K562 (cell line): ENCODE measurements around the gene CUTA. TPM values are rescaled to one million over a fixed set of nuclear protein-coding genes. Genes with fewer than 3 reads are reported as not detected.
A peak's percentile ranks its signal among the peaks of the same experiment; 100 is the strongest.

Experiments used
- BCL6 ChIP-seq: fragments of 250-450 bp; sonication (Bioruptor Pico); IDR thresholded peaks from 2 replicates; pipeline ENCODE4 v1.4.0; 2020
- CBX3 ChIP-seq, 2 experiments: IDR thresholded peaks; 1 replicate in 1 of 2; 2 replicates in 1 of 2; pipeline ENCODE4 v1.6.1; 2012; ENCODE audit warnings: inconsistent platforms in 2 of 2, low read length in 2 of 2, borderline replicate concordance in 1 of 2, control low read depth in 1 of 2
- CSDE1 ChIP-seq, 2 experiments: fragments of 450-650 bp; IDR thresholded peaks; 2 replicates each; pipeline ENCODE4 v1.6.1; 2016; ENCODE audit warnings: mild to moderate bottlenecking in 1 of 2
- ELF4 ChIP-seq: fragments of 450-650 bp; formaldehyde crosslinking; IDR thresholded peaks from 2 replicates; pipeline ENCODE4 v1.4.0; 2022; ENCODE audit warnings: missing genetic modification characterization
- HIVEP1 ChIP-seq: fragments of 250-450 bp; sonication (Bioruptor Pico); IDR thresholded peaks from 2 replicates; pipeline ENCODE4 v1.4.0; 2020; ENCODE audit warnings: mild to moderate bottlenecking
- KLF16 ChIP-seq: IDR thresholded peaks from 2 replicates; pipeline ENCODE4 v1.6.1; 2016; ENCODE audit warnings: antibody characterized with exemption
- NELFE ChIP-seq: IDR thresholded peaks from 2 replicates; pipeline ENCODE4 v1.6.1; 2011; ENCODE audit warnings: mild to moderate bottlenecking; ENCODE audit not compliant: insufficient read depth, insufficient read length
- NR2C2 ChIP-seq, 2 experiments: fragments of 200-800 bp in 1 of 2; sonication (Bioruptor generic) in 1 of 2; sonication (generic) in 1 of 2; formaldehyde crosslinking in 1 of 2; IDR thresholded peaks; 2 replicates each; pipeline versions ENCODE4 v1.6.1 to v1.8.0; 2016 to 2022; ENCODE audit warnings: mild to moderate bottlenecking in 1 of 2, missing compliant biosample characterization in 1 of 2, missing genetic modification characterization in 1 of 2, missing genetic modification reagents in 1 of 2
- NR3C1 ChIP-seq: sonication (generic); formaldehyde crosslinking; IDR thresholded peaks from 2 replicates; pipeline ENCODE4 v1.8.1; 2022; ENCODE audit warnings: missing genetic modification reagents
- PHTF2 ChIP-seq: fragments of 250-450 bp; sonication (Bioruptor Pico); IDR thresholded peaks from 2 replicates; pipeline ENCODE4 v1.5.0; 2021; ENCODE audit warnings: mild to moderate bottlenecking
- SIRT6 ChIP-seq: IDR thresholded peaks from one replicate; pipeline ENCODE4 v1.6.1; 2012; ENCODE audit warnings: low read depth, mild to moderate bottlenecking, control low read depth, inconsistent platforms, low read length, moderate library complexity
- SRSF9 ChIP-seq: fragments of 200-400 bp; formaldehyde crosslinking; IDR thresholded peaks from 2 replicates; pipeline ENCODE4 v1.6.1; 2017; ENCODE audit warnings: low read depth, low read length, borderline replicate concordance
- STAT5A ChIP-seq: IDR thresholded peaks from 2 replicates; pipeline ENCODE4 v1.6.1; 2012; ENCODE audit warnings: low read length, inconsistent platforms, borderline replicate concordance
- TEAD4 ChIP-seq, 2 experiments: sonication (generic) in 1 of 2; formaldehyde crosslinking in 1 of 2; IDR thresholded peaks; 2 replicates each; pipeline versions ENCODE4 v1.6.1 to v1.8.0; 2012 to 2022; ENCODE audit warnings: borderline replicate concordance in 1 of 2, inconsistent platforms in 1 of 2, low read length in 1 of 2, mild to moderate bottlenecking in 1 of 2, missing genetic modification reagents in 1 of 2
- TFAM ChIP-seq: fragments of 250-450 bp; sonication (Bioruptor Pico); conservative IDR thresholded peaks from 2 replicates; pipeline ENCODE4 v1.5.0; 2021; ENCODE audit warnings: mild to moderate bottlenecking, moderate library complexity
- TRIM24 ChIP-seq, 2 experiments: fragments of 450-650 bp; IDR thresholded peaks; 2 replicates each; pipeline ENCODE4 v1.6.1; 2016
- XRCC3 ChIP-seq: fragments of 450-650 bp; IDR thresholded peaks from 2 replicates; pipeline ENCODE4 v1.6.1; 2017; ENCODE audit warnings: mild to moderate bottlenecking, moderate library complexity
- ZEB2 ChIP-seq: fragments of 450-650 bp; IDR thresholded peaks from 2 replicates; pipeline ENCODE4 v1.6.1; 2016
- ZFX ChIP-seq: sonication (generic); formaldehyde crosslinking; IDR thresholded peaks from 2 replicates; pipeline ENCODE4 v1.8.0; 2022; ENCODE audit warnings: mild to moderate bottlenecking, missing genetic modification reagents, moderate library complexity
- ZNF274 ChIP-seq: IDR thresholded peaks from 2 replicates; pipeline ENCODE4 v1.6.1; 2011; ENCODE audit warnings: low read depth, mild to moderate bottlenecking, low read length, moderate library complexity, borderline replicate concordance
- ZNF717 ChIP-seq: fragments of 250-450 bp; sonication (Bioruptor Pico); IDR thresholded peaks from 2 replicates; pipeline ENCODE4 v1.5.0; 2021
- polyA plus RNA-seq, 8 experiments: library from polyadenylated mRNA; depleted of rRNA in 4 of 8; stranded (reverse) in 5 of 8; unstranded in 3 of 8; fragments of >200 nt; fragmentation: Nextera tagmentation in 2 of 8; fragmentation: Illumina TruSeq in 1 of 8; extraction: Ambion mirVana in 2 of 8; extraction: Trizol in 1 of 8; gene quantifications; 2 replicates each; pipeline versions ENCODE4 v1.2.1 to v1.2.3, GENCODE V29; 2011 to 2014; ENCODE audit warnings: inconsistent platforms in 1 of 8, missing spikeins in 1 of 8
- total RNA-seq, 7 experiments: library from RNA; depleted of rRNA in 6 of 7; stranded (reverse); fragments of >200 nt in 6 of 7; fragmentation: Illumina TruSeq in 2 of 7; extraction: Trizol in 2 of 7; gene quantifications; 2 replicates each; pipeline versions ENCODE4 v1.2.1 to v1.2.3, GENCODE V29; 2011 to 2021; ENCODE audit warnings: low replicate concordance in 1 of 7
- TF ChIP-seq, protein P1 (sequence below): fragments of 250-450 bp; sonication (Bioruptor Pico); IDR thresholded peaks from 2 replicates; pipeline ENCODE4 v1.5.0; 2021; ENCODE audit warnings: mild to moderate bottlenecking, moderate library complexity
- TF ChIP-seq, protein P2 (sequence below): fragments of 250-450 bp; sonication (Bioruptor Pico); IDR thresholded peaks from 2 replicates; pipeline ENCODE4 v1.5.0; 2021
- TF ChIP-seq, protein P3 (sequence below): fragments of 450-650 bp; IDR thresholded peaks from 2 replicates; pipeline ENCODE4 v1.6.1; 2014; ENCODE audit warnings: low read depth, mild to moderate bottlenecking, moderate library complexity, borderline replicate concordance

Gene CUTA
- total and polyA plus RNA-seq, 9 of the 15 experiments (the other 6 are each of a cell fraction or from before 2014, with no cell fraction given), result 166 to 682 (median 310) TPM

- TF ChIP-seq, protein P1, sequence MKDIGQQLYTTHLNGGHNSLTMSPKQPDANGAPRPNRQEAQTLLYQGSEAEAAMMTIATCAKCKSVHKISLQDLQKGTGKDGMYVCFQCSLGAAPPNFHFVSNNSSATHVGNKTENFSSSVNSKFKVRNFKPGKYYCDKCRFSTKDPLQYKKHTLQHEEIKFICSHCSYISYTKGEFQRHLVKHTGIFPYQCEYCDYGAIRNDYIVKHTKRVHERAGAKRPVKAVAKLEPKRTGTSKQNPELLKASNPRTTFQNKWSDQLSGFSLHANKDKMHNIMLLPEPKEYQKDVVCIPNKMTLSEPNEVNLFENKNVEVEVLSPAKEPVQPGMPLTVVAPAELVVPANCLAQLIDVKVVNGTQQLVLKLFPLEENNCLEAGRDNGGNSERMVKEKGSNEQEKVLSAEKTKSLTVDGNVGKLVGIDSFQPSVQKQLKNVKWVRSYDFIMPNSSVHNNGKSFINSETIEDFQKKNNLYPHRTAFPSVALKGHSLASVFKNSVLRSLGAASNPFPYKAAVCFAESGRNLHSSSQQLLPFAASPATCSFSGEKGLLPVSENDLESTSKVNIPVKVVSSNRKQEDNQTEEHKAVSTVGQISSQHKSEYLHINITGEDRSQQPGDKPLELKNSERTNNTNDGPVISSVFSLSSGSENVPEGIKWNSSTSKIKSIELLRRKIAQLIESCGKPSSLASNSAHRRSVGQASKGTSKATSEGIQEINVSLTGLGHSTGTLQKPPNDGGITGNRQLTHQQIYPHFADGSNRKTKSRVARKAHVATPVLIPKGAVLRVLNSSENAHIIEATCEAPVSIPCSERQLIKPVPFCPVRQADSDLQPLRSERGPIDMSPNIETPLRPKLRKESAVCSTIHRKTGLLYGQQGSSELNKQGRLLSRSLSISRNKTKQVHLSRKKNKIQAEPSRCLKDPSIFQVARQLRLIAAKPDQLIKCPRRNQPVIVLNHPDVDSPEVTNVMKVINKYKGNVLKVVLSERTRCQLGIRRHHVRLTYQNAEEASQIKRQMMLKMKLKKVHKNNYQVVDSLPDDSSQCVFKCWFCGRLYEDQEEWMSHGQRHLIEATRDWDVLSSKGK (CRISPR knock-in tag), result no peak
- no peak for TF ChIP-seq NR3C1
- TF ChIP-seq CSDE1 (IDR thresholded peaks at IDR 0.05), result peak in 1 of 2 experiments; percentile 31; a peak in 1 of 4 replicates
- TF ChIP-seq KLF16, result peak; percentile 59; the same call in 1 of the 2 replicates
- no peak for TF ChIP-seq XRCC3
- no peak for TF ChIP-seq HIVEP1 (CRISPR knock-in tag)
- TF ChIP-seq ZNF717 (CRISPR knock-in tag), result no peak
- peak; percentile 54; the same call in 1 of the 2 replicates for TF ChIP-seq STAT5A
- TF ChIP-seq ZNF274, result no peak
- 0 out of 2 replicates have a peak, but pooled peaks have one; percentile 45 for TF ChIP-seq TEAD4 (IDR thresholded peaks at IDR 0.05; ENCODE audit: low read length)
- no peak for TF ChIP-seq TEAD4 (CRISPR knock-in tag; IDR thresholded peaks at IDR 0.05; ENCODE audit: borderline replicate concordance)
- no peak for TF ChIP-seq SRSF9
- TF ChIP-seq NELFE, result no peak
- TF ChIP-seq TFAM (CRISPR knock-in tag), result no peak
- no peak for TF ChIP-seq CBX3 (IDR thresholded peaks at IDR 0.05; ENCODE audit: borderline replicate concordance in 1 of 2, low read length in 2 of 2)
- TF ChIP-seq TRIM24 (IDR thresholded peaks at IDR 0.05), result peak in 1 of 2 experiments; percentile 71; a peak in 2 of 4 replicates
- TF ChIP-seq SIRT6, result no peak
- TF ChIP-seq NR2C2 (CRISPR knock-in tag; IDR thresholded peaks at IDR 0.05), result no peak
- TF ChIP-seq NR2C2 (tag; IDR thresholded peaks at IDR 0.05), result no peak
- TF ChIP-seq, protein P2, sequence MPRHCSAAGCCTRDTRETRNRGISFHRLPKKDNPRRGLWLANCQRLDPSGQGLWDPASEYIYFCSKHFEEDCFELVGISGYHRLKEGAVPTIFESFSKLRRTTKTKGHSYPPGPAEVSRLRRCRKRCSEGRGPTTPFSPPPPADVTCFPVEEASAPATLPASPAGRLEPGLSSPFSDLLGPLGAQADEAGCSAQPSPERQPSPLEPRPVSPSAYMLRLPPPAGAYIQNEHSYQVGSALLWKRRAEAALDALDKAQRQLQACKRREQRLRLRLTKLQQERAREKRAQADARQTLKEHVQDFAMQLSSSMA (CRISPR knock-in tag), result no peak
- TF ChIP-seq ZEB2, result peak; percentile 83
- peak; percentile 59 for TF ChIP-seq ELF4 (CRISPR knock-in tag)
- TF ChIP-seq, protein P3, sequence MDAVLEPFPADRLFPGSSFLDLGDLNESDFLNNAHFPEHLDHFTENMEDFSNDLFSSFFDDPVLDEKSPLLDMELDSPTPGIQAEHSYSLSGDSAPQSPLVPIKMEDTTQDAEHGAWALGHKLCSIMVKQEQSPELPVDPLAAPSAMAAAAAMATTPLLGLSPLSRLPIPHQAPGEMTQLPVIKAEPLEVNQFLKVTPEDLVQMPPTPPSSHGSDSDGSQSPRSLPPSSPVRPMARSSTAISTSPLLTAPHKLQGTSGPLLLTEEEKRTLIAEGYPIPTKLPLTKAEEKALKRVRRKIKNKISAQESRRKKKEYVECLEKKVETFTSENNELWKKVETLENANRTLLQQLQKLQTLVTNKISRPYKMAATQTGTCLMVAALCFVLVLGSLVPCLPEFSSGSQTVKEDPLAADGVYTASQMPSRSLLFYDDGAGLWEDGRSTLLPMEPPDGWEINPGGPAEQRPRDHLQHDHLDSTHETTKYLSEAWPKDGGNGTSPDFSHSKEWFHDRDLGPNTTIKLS, result no peak
- no peak; the same call in none of the 2 replicates for TF ChIP-seq ZFX (CRISPR knock-in tag)
- TF ChIP-seq BCL6 (CRISPR knock-in tag), result no peak
- no peak for TF ChIP-seq PHTF2
Measured at GRCh38 chr6:33424855-33425667, 7.2 kb upstream of the CUTA start (continued).
